K562 treated with DMSO at 1 percent for 24 hours (cell line): ENCODE measurements around the gene SCAP. TPM values are rescaled to one million over a fixed set of nuclear protein-coding genes. Genes with fewer than 3 reads are reported as not detected.

Experiments
- total RNA-seq: library from RNA; unstranded; fragments of 300-600 nt; gene quantifications from 2 replicates; pipeline ENCODE4 v1.2.3, GENCODE V29; 2022; ENCODE audit warnings: low read depth; ENCODE audit not compliant: insufficient read depth

SCAP gene
- 108 and 113 TPM in 2 replicates for total RNA-seq

GRCh38 chr3:47475570-47476329 lies at the start of gene SCAP:
SCAP (minus strand) TSS chr3:47475941; CDS start chr3:47442993, 32,948 bp downstream.

GRCh38 chr3:47513125-47513929 lies 37.6 kb upstream of the SCAP start, which contains the start of gene ELP6:
ELP6 (minus strand) TSS chr3:47513712; CDS start chr3:47513590, 122 bp downstream.

GRCh38 chr3:47380601-47381316 lies 95.0 kb downstream of the SCAP start, which contains the start of gene PTPN23:
PTPN23 (plus strand) TSS chr3:47381021; CDS start chr3:47381097, 76 bp downstream.

Other genes starting within 250 kb of the SCAP start
- 8.0 and 9.1 TPM in 2 replicates for gene KIF9, start 193.1 kb downstream of the SCAP start, total RNA-seq
- 40.6 and 79.0 TPM in 2 replicates for gene KLHL18, start 193.0 kb downstream of the SCAP start, total RNA-seq
- 52.6 and 58.9 TPM in 2 replicates for gene PTPN23, start 94.9 kb downstream of the SCAP start, total RNA-seq
- gene ELP6, start 37.8 kb upstream of the SCAP start, total RNA-seq, result 78.3 and 83.5 TPM in 2 replicates
- gene CSPG5, start 102.9 kb upstream of the SCAP start, total RNA-seq, result 1.7 and 3.2 TPM in 2 replicates